Aortic smooth muscle cell (primary cell): ENCODE data around the gene COBL. TPM values are rescaled to one million over a fixed set of nuclear protein-coding genes. Genes with fewer than 3 reads are reported as not detected.

Experiments
- total RNA-seq: library from RNA; depleted of rRNA; stranded (reverse); fragments of >200 nt; gene quantifications from 2 replicates; pipeline ENCODE4 v1.2.3, GENCODE V29; 2014

COBL gene, protein sequence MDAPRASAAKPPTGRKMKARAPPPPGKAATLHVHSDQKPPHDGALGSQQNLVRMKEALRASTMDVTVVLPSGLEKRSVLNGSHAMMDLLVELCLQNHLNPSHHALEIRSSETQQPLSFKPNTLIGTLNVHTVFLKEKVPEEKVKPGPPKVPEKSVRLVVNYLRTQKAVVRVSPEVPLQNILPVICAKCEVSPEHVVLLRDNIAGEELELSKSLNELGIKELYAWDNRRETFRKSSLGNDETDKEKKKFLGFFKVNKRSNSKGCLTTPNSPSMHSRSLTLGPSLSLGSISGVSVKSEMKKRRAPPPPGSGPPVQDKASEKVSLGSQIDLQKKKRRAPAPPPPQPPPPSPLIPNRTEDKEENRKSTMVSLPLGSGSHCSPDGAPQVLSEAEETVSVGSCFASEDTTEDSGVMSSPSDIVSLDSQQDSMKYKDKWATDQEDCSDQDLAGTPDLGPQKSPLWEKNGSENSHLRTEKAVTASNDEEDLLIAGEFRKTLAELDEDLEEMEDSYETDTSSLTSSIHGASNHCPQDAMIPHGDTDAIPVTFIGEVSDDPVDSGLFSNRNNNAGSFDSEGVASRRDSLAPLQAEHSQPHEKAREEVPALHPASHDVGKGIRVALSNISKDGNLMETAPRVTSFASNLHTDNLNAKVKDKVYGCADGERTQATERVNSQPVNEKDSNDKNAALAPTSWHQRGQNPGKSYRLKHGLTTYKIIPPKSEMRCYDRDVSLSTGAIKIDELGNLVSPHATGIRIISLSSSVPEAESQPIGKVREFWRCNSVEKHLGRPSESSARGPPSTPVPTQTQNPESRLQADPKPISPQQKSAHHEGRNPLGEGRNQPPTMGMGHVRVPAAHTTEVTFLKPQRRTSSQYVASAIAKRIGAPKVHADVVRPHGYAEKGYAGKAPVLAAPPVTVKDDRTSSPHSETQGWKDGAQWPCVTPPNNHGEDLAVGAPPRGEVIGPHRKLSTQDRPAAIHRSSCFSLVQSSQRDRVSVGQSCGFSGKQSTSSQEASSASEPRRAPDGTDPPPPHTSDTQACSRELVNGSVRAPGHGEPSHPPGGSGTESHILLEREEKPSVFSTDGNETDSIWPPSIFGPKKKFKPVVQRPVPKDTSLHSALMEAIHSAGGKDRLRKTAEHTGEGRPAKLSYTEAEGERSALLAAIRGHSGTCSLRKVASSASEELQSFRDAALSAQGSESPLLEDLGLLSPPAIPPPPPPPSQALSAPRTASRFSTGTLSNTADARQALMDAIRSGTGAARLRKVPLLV
- total RNA-seq, result not detected in 2 replicates

DNA sequence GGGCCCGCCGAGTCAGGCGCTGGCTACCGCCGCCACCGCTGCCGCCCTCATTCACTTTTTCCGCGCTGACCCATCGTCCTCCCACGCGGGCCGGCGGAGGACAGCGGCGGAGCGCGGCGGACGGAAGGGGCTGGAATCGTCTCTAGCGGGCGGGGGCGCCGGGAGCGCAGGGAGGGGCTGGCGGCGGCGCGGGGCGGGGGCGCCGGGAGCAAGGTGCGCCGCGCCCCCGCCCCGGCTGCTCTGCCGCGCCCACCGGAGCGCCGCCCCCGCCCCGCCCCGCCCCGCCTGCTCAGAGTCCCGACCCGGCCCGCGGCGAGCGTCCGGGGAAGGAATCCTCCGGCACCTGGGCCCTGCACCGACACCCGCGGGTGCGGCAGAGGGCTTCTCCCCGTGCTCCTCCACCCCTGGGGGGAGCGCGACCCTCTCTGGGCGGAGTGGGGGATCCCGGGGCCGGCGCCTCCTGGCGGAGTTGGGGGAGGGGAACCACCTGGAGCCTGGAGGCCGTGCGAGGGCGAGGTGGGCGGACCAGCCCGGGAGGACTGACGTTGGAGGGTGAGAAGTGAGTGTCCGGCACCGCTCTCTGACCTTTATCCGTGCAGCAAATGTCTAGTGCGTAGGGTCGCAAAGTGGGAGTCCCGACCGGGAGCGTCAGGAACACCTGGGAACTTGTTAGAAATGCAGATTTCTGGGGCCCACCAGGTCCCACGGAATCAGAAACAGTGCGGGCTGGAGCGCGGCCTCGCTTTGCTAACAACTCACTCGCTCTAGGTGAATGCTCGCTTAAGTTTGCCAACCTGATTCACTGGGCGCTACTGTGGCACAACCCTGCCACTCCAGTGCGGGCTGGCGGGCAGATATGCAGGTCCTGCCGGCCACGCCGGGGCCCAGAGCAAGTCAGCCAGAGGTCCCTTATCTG is at the start of gene COBL:
COBL (minus strand) TSS at position 144 of the 916 bp plus-strand sequence. CDS start 176 bp downstream, outside the sequence.

